ENCODE measurements around the gene ST14.

DNA sequence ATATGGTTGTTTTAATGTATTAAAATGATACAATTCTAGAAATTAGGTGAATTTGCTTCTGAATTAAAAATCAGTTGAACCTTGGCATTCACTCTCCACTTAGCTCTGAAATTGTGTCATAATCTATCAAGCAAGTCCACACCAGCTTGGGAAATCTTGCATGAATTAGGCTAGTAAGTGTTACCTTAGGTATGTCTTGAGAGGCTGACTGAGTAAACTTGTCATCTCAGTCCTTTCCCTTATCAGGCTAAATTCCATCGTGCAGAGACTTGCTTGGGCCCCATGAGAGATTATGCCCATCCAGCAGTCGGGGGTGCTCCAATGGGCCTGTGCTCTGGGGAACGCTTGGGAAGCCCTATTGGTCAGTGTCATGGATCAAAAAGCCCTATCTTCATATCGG is 33.9 kb upstream of the ST14 start:
- TF ChIP-seq GATA3 (IDR thresholded peaks at IDR 0.05; ENCODE audit: low read depth, low read length) (no peak), GATA2 (IDR thresholded peaks at IDR 0.05; ENCODE audit: low read depth, low read length) (no peak)

Data from SH-SY5Y (cell line).